LNCAP (cell line): Measurements from ENCODE around the gene RPGRIP1L.

Source experiments
- TF ChIP-seq, protein P1 (sequence below): fragments of 450-650 bp; IDR thresholded peaks from 2 replicates; pipeline ENCODE4 v1.5.1; 2017; ENCODE audit warnings: mild to moderate bottlenecking

The RPGRIP1L gene

DNA sequence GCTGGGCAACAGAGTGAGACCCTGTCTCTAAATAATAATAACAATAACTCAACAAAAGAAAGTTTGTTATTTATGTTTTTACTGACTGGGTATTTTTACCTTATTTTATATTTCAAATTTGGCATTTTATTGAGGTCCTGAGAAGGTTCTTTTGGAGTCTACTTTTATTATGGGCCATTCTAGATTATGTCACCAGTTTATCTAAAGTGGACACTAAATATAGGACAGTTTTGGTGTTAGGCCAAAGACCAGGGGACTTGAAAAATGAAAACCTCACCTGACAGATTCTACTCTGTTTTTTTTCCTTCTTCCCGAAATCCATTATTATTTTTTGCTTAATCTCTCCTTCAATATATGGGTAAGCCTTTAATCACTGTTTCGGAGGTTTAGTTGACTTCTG lies 8.4 kb upstream of the RPGRIP1L start:
- TF ChIP-seq, protein P1, sequence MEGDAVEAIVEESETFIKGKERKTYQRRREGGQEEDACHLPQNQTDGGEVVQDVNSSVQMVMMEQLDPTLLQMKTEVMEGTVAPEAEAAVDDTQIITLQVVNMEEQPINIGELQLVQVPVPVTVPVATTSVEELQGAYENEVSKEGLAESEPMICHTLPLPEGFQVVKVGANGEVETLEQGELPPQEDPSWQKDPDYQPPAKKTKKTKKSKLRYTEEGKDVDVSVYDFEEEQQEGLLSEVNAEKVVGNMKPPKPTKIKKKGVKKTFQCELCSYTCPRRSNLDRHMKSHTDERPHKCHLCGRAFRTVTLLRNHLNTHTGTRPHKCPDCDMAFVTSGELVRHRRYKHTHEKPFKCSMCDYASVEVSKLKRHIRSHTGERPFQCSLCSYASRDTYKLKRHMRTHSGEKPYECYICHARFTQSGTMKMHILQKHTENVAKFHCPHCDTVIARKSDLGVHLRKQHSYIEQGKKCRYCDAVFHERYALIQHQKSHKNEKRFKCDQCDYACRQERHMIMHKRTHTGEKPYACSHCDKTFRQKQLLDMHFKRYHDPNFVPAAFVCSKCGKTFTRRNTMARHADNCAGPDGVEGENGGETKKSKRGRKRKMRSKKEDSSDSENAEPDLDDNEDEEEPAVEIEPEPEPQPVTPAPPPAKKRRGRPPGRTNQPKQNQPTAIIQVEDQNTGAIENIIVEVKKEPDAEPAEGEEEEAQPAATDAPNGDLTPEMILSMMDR: no peak

DNA sequence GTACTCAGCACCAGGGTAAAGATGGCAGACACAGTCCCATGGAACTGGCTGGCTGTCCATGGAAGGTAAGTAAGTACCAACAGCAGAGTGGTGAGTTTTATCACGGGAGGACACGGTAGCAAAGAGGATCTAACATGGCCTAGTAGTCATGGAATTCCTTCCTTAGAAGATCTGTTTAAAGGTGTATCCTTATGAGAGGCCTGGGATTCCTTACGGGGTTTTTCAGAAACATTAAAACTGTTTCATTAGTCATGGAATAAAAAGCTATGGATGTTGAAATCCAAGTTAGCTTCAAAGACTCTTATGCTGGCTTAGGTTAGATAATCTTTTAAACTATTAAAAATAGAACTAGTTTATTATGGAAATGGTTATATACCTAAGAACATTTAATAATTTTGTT lies 7.7 kb upstream of the RPGRIP1L start:
- TF ChIP-seq, protein P1: no peak

DNA sequence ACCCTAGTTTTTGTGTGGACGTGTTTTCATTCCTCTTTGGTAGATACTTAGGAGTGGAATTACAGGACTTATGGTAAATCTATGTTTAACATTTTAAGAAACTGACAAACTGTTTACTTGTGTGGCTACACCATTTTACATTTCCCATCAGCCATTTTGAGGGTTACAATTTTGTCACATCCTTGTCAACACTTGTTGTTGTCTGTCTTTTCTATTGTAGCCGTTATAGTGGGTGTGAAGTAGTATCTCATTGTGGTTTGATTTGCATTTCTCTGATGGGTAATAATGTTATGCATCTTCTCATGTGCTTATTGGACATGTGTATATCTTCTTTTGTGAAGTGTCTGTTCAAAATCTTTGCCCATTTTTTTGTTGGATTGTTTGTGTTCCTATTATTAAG lies 4.8 kb upstream of the RPGRIP1L start:
- TF ChIP-seq, protein P1: no peak

DNA sequence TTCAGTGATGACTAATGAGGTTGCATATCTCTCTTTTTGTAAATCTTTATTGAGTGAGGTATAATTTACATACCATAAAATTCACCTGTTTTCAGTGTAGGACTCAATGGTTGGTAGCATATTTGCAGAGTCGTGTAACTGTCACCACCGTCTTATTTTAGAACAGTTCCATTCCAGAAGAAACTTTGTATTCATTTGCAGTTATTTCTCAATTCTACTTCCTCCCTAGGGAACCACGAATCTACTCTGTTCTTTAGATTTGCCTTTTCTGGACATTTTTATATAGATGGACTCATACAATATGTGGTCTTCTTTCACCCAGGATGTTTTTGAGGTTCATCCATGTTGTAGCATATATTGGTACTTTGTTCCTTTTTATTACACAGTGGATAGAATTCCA lies 4.0 kb upstream of the RPGRIP1L start:
- TF ChIP-seq, protein P1: no peak

DNA sequence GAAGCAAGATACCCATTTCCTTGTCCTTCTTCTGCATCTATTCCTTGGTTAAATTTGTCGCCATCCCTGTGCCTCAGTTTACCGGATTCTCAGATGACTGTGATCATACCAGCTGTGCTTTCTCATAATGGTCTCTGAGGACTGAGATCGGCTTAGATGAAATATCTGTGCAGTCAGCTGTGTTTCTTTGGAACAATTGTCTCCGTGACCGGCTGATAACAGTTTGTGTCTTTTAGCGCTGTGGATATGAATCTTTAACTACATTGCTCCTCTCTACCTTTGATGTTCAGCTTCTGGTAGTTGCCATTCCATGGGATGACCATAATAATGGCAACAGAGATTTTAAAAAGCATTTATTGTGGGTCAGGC lies 770 bp upstream of the RPGRIP1L start:
- TF ChIP-seq, protein P1: no peak

DNA sequence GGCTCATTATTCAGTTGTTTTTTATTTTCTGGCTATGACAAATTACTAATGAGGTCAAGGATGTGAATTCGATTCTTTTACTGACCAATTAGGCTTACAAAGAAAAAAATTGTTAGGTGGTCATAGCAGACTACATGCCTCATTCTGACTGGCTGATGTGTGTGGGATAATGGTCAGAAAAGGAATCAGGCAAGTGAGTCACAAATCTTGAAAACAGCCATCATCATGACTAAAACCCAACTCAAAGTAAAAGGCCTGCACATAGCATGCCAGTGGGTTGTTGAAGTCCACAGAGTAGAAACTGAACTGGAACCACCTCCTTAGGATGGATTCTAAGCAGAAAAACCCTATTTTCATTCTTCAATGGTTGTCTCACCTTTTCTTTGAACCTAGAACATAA lies 8.6 kb downstream of the RPGRIP1L start:
- TF ChIP-seq, protein P1: no peak

DNA sequence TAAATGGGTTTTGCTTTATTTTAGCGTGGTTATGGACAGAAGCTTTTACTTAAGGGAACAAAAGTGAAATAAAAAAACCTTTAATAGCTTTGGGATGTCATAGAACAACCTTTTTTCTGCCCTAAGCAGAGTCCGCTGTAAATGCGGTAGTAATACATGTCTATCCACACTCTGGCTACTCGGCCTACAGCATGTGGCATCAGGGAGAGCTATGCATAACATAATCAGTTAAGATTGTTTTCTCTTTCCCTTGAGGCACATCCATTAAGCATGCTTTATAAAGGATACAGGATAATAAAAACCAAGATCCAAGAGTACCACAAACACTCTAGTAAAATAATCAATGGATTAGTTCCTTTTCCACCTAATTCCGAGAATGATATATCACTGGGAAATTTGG lies 10.3 kb downstream of the RPGRIP1L start:
- TF ChIP-seq, protein P1: no peak

DNA sequence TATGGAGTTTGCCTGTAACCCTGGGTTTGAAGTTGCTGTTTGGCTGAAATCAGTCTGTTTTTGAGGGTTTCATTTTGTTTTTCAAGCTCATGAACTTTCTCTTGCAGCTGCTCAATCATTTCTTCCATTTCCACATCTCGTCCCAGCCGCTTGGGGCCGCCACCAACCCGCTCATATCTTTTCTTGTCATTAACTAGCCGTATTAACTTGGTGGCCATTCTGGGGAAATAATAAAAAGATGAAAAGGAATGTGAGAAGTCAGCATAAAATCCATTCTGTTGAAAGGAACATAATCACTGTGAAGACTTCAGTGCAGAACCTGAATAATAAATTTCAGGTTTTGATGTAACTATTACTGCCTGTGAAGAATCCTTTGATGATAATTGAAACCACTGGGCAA lies 11.5 kb downstream of the RPGRIP1L start:
- TF ChIP-seq, protein P1: peak; percentile 68
